Fibroblast of lung (primary cell): Measurements from ENCODE around the gene TAF11.

Experiments used
- EZH2 ChIP-seq: IDR thresholded peaks from 2 replicates; pipeline ENCODE4 v1.5.1; 2012; ENCODE audit warnings: low read length, control low read depth, mild to moderate bottlenecking; ENCODE audit errors: missing control alignments
- TF ChIP-seq, protein P1 (sequence below), 2 donors: IDR thresholded peaks in 1 of 2; conservative IDR thresholded peaks in 1 of 2; 1 replicate in 1 of 2; 2 replicates in 1 of 2; pipeline ENCODE4 v1.5.1; 2011 to 2012; ENCODE audit warnings: low read length in 2 of 2, control low read depth in 1 of 2, inconsistent platforms in 1 of 2, low read depth in 1 of 2, mild to moderate bottlenecking in 1 of 2

DNA sequence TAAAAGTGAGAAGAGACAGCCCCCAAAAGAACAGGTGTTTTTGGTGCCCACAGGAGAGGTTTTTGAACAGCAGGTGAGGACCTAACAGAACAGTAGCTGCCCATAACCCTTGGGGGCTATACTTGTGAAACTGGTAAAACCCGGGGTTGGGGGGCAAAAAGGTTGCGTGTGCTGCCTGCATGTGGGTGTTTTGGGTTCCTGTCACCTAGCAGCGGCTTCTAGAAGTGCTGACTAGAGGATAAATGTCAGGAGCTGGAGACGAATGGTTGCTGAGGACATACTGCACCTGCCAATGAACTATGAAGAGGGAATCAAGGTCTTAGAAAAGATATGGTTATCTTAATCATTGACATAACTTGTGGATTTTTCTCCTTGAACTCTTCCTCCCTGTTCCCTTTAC, 16.0 kb downstream of the TAF11 start:
- TF ChIP-seq, protein P1, sequence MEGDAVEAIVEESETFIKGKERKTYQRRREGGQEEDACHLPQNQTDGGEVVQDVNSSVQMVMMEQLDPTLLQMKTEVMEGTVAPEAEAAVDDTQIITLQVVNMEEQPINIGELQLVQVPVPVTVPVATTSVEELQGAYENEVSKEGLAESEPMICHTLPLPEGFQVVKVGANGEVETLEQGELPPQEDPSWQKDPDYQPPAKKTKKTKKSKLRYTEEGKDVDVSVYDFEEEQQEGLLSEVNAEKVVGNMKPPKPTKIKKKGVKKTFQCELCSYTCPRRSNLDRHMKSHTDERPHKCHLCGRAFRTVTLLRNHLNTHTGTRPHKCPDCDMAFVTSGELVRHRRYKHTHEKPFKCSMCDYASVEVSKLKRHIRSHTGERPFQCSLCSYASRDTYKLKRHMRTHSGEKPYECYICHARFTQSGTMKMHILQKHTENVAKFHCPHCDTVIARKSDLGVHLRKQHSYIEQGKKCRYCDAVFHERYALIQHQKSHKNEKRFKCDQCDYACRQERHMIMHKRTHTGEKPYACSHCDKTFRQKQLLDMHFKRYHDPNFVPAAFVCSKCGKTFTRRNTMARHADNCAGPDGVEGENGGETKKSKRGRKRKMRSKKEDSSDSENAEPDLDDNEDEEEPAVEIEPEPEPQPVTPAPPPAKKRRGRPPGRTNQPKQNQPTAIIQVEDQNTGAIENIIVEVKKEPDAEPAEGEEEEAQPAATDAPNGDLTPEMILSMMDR (conservative IDR thresholded peaks at IDR 0.05 in 1 of 2, IDR thresholded peaks at IDR 0.05 in 1 of 2; ENCODE audit: low read depth in 1 of 2, low read length in 2 of 2) = no peak
- TF ChIP-seq EZH2 = no peak
